Mesendoderm (in vitro differentiated cells): ENCODE data around the gene NPM3.
"Not testable (repeated sequence)": the region's sequence is repeated elsewhere in the genome, so short reads cannot be mapped to it uniquely, and the experiment has no call there.

Experiments
- DNase-seq: peaks from one replicate; pipeline ENCODE4 v3.0.0; 2013
- H2AK5ac ChIP-seq: 2 replicates; pipeline ENCODE4 v1.6.1; 2013; ENCODE audit warnings: low read length, inconsistent platforms
- H2BK120ac ChIP-seq: 2 replicates; pipeline ENCODE4 v1.6.1; 2013; ENCODE audit warnings: low read depth, mild to moderate bottlenecking, low read length, moderate library complexity, mixed read lengths
- H2BK15ac ChIP-seq: replicated peaks from 2 replicates; pipeline ENCODE4 v1.6.1; 2013; ENCODE audit warnings: low read depth, mild to moderate bottlenecking, moderate library complexity
- H2BK5ac ChIP-seq: 2 replicates; pipeline ENCODE4 v1.6.1; 2013; ENCODE audit warnings: low read length, inconsistent platforms
- H3K18ac ChIP-seq: 2 replicates; pipeline ENCODE4 v1.6.1; 2013; ENCODE audit warnings: mild to moderate bottlenecking, low read length, mixed read lengths
- H3K23ac ChIP-seq: one replicate; pipeline ENCODE4 v1.6.1; 2013; ENCODE audit warnings: low read length
- H3K27ac ChIP-seq: 2 replicates; pipeline ENCODE4 v1.5.1; 2013; ENCODE audit warnings: low read depth, mild to moderate bottlenecking, inconsistent platforms, low read length, moderate library complexity
- H3K27me3 ChIP-seq: 2 replicates; pipeline ENCODE4 v1.6.1; 2013; ENCODE audit warnings: low read length, control low read depth, mild to moderate bottlenecking, inconsistent platforms; ENCODE audit not compliant: insufficient read depth, poor library complexity
- H3K36me3 ChIP-seq: 2 replicates; pipeline ENCODE4 v1.6.1; 2013; ENCODE audit warnings: low read length, inconsistent platforms; ENCODE audit not compliant: control insufficient read depth, insufficient read depth
- H3K4ac ChIP-seq: one replicate; pipeline ENCODE4 v1.6.1; 2013; ENCODE audit warnings: low read depth, mild to moderate bottlenecking, low read length, moderate library complexity
- H3K4me1 ChIP-seq: 2 replicates; pipeline ENCODE4 v1.6.1; 2013; ENCODE audit warnings: low read depth, low read length, inconsistent platforms; ENCODE audit not compliant: control insufficient read depth
- H3K4me2 ChIP-seq: 2 replicates; pipeline ENCODE4 v1.6.1; 2013; ENCODE audit warnings: low read length
- H3K4me3 ChIP-seq: 2 replicates; pipeline ENCODE4 v1.5.1; 2013; ENCODE audit warnings: mild to moderate bottlenecking, low read length
- H3K56ac ChIP-seq: one replicate; pipeline ENCODE4 v1.6.1; 2013; ENCODE audit warnings: low read length
- H3K79me1 ChIP-seq: 2 replicates; pipeline ENCODE4 v1.6.1; 2013; ENCODE audit warnings: low read length, inconsistent platforms
- H3K79me2 ChIP-seq: 2 replicates; pipeline ENCODE4 v1.6.1; 2013; ENCODE audit warnings: mild to moderate bottlenecking, low read length; ENCODE audit not compliant: control insufficient read depth, insufficient read depth
- H3K9ac ChIP-seq: 2 replicates; pipeline ENCODE4 v1.6.1; 2013; ENCODE audit warnings: low read length, inconsistent platforms
- H4K5ac ChIP-seq: one replicate; pipeline ENCODE4 v1.6.1; 2013; ENCODE audit warnings: low read length
- H4K8ac ChIP-seq: one replicate; pipeline ENCODE4 v1.6.1; 2013; ENCODE audit warnings: low read depth, mild to moderate bottlenecking, control low read depth, low read length, moderate library complexity
- WGBS: extraction: QIAGEN DNeasy Blood & Tissue Kit; methylation state at CpG from one replicate; pipeline ENCODE4 v1.1.7; 2013; ENCODE audit warnings: low lambda C conversion rate, missing lambda C conversion rate; ENCODE audit not compliant: insufficient coverage; ENCODE audit errors: extremely low coverage; 5-methylcytosine and 5-hydroxymethylcytosine counted together

NPM3 gene

DNA sequence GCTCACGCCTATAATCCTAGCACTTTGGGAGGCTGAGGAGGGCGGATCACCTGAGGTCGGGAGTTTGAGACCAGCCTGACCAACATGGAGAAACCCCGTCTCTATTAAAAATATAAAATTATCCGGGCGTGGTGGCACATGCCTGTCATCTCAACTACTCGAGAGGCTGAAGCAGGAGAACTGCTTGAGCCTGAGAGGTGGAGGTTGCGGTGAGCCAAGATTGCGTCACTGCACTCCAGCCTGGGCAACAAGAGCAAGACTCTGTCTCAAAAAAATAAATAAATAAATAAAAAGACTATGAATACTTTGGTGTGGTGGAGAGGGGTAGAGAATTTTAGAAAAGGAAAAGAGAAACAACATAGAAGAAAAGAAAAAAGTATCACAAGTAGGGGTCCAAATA, 6.0 kb upstream of the NPM3 start:
- H3K36me3 ChIP-seq, H3K23ac ChIP-seq, H4K5ac ChIP-seq, H3K79me2 ChIP-seq, H3K18ac ChIP-seq, H4K8ac ChIP-seq, H3K9ac ChIP-seq, H2AK5ac ChIP-seq, H3K4ac ChIP-seq, H3K79me1 ChIP-seq, H2BK15ac ChIP-seq, H2BK5ac ChIP-seq, H3K4me1 ChIP-seq, H3K27ac ChIP-seq, H2BK120ac ChIP-seq, H3K4me2 ChIP-seq, H3K27me3 ChIP-seq, H3K4me3 ChIP-seq, DNase-seq, H3K56ac ChIP-seq: not testable (repeated sequence)
- WGBS, result no CpG with 5 or more reads among the region's 9 CpGs

DNA sequence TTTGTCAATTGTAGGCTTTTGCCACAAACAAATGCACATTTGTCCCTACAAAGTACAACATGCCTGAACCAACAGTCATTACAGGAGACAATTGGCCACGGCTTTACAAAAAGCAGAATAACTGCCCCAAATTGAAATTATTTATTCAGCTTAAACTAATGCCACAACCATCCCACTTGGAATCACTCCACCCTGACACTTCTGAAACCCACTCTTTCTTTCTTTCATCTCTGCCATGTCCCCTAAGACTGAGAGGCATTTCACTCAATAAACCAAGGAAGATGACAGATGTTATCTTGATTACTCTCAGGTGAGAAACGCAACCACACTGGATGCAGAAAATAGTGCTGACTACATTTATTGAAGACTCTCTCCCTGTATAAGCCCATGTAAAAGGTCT, 2.6 kb upstream of the NPM3 start:
- no peak overlapping the region for H3K9ac ChIP-seq
- no peak overlapping the region for H2BK5ac ChIP-seq
- no peak overlapping the region for H3K4me2 ChIP-seq
- no peak overlapping the region for H2AK5ac ChIP-seq
- no peak overlapping the region for H3K4me3 ChIP-seq
- no peak overlapping the region for H3K23ac ChIP-seq
- H3K79me2 ChIP-seq, result peaks cover 13% of the 10 kb centered on the region
- H3K27ac ChIP-seq, result no peak overlapping the region
- no peak overlapping the region for H4K5ac ChIP-seq
- H3K18ac ChIP-seq, result no peak overlapping the region
- peaks cover 5% of the 10 kb centered on the region for H3K79me1 ChIP-seq
- H3K4me1 ChIP-seq, result peaks cover 9% of the 10 kb centered on the region
- no peak for DNase-seq
- no peak overlapping the region for H4K8ac ChIP-seq
- no peak overlapping the region for H3K56ac ChIP-seq
- no peaks in the 10 kb centered on the region for H3K27me3 ChIP-seq
- no peak overlapping the region for H2BK120ac ChIP-seq
- no peak overlapping the region for H3K4ac ChIP-seq
- H2BK15ac ChIP-seq, result no peak overlapping the region
- peaks cover 3% of the 10 kb centered on the region for H3K36me3 ChIP-seq
- WGBS, result no CpG with 5 or more reads among the region's 2 CpGs

DNA sequence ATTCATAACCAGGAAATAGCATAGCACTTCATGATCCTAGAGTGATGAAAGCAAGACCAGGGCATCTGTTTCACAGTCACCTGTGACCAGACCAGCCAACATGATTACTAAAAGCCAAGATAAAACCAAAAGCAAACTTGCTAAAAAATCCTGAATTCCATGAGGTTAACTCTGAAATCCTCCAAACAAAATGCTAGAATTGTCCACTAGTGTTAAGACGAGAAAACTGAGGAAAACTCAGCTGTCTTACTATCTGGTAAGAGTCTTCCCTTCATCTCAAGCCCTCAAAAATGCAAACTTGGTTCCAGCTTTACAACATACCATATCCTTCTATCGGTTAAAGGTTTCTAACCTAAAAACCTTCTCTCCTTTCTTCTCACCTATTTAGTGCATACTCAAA, 1.3 kb upstream of the NPM3 start:
- peaks cover 13% of the 10 kb centered on the region for H3K79me2 ChIP-seq
- H3K56ac ChIP-seq, result no peak overlapping the region
- no peaks in the 10 kb centered on the region for H3K27me3 ChIP-seq
- no CpG with 5 or more reads among the region's 2 CpGs for WGBS
- DNase-seq, result no peak
- H3K4me3 ChIP-seq, result no peak overlapping the region
- H3K4me1 ChIP-seq, result peaks cover 15% of the 10 kb centered on the region
- H3K23ac ChIP-seq, result no peak overlapping the region
- H3K18ac ChIP-seq, result no peak overlapping the region
- no peak overlapping the region for H2AK5ac ChIP-seq
- no peak overlapping the region for H2BK5ac ChIP-seq
- no peak overlapping the region for H3K9ac ChIP-seq
- no peak overlapping the region for H4K5ac ChIP-seq
- no peak overlapping the region for H4K8ac ChIP-seq
- H2BK120ac ChIP-seq, result no peak overlapping the region
- H2BK15ac ChIP-seq, result no peak overlapping the region
- peaks cover 5% of the 10 kb centered on the region for H3K79me1 ChIP-seq
- no peak overlapping the region for H3K4ac ChIP-seq
- no peak overlapping the region for H3K4me2 ChIP-seq
- H3K36me3 ChIP-seq, result peaks cover 3% of the 10 kb centered on the region
- H3K27ac ChIP-seq, result no peak overlapping the region

DNA sequence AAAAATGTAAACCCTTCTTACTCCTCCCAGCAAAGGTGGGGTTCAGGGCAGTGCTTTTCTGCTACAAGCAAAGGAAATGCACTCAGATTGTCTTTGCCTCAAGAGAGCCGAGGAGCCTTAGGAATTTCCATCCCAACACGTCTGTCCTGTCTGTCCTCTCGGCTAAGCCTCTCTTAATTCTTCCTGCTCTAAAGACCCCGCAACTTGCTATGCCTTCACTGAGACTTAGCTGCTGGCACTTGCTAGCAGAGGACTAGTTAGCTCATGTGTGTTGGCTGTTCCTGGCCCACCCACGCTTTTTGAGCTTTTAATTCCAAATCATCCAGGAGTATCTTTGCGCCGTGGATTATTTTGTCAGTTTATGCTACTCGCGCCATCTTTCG, 481 bp upstream of the NPM3 start:
- peak; percentile 39 for DNase-seq
- Histone ChIP-seq H3K27ac (no peak overlapping the region), H3K36me3 (peaks cover 3% of the 10 kb centered on the region), H3K56ac (peak overlapping the region; percentile 92), H4K8ac (no peak overlapping the region), H3K18ac (no peak overlapping the region), H3K27me3 (no peaks in the 10 kb centered on the region), H3K79me1 (peaks cover 5% of the 10 kb centered on the region), H4K5ac (peak overlapping the region; percentile 91), H3K4ac (no peak overlapping the region), H2BK120ac (no peak overlapping the region), H2AK5ac (no peak overlapping the region), H3K23ac (no peak overlapping the region), H3K4me1 (peaks cover 15% of the 10 kb centered on the region), H2BK15ac (no peak overlapping the region), H3K4me3 (peak overlapping the region; percentile 83), H3K79me2 (peaks cover 13% of the 10 kb centered on the region), H2BK5ac (no peak overlapping the region), H3K9ac (peak overlapping the region; percentile 97), H3K4me2 (peak overlapping the region; percentile 98)
- no CpG with 5 or more reads among the region's 10 CpGs for WGBS

DNA sequence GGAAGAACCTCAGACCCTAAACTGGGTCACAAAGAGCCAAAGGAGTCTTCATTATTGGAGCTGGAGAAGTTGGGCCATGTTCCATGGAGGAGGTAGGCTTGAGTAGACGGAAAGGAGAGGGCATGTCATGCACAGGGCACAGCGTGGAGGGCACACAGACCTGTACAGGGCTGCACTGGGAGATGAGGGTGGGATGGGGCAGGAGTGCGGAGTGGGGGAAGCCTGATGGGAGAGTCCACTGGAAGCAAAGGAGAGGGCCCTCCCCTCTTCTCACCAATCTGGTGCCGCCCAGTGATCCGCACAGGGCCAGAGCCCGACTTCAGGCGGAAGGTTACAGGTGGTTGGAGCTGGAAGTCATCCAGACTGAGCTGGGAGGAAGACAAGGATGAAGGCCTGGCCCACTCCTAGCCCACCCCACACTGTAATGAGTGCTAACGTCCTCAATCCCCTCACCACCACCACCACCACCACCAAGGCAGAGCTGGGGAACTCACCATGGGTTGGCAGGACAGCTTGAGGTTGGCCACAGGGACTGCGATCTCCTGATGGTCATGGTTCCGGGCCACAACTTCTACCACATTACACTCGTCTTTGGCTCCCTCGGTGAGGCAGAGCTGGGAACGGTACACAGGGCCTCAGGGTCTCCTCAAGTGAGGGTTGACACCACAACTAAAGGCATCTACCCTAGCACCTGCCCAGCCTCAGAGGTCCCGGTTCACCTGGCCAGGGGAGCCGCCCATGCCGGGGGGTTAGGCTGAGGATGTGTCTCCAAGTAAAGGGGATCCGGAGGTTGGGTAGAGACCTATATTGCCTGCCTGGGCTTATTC, 1.0 kb downstream of the NPM3 start:
- peak overlapping the region; percentile 83 for H2AK5ac ChIP-seq
- peaks cover 5% of the 10 kb centered on the region for H3K79me1 ChIP-seq
- H3K23ac ChIP-seq, result no peak overlapping the region
- H3K27ac ChIP-seq, result no peak overlapping the region
- H2BK120ac ChIP-seq, result no peak overlapping the region
- H2BK15ac ChIP-seq, result no peak overlapping the region
- H4K5ac ChIP-seq, result no peak overlapping the region
- no peaks in the 10 kb centered on the region for H3K27me3 ChIP-seq
- no peak overlapping the region for H3K18ac ChIP-seq
- no peak overlapping the region for H2BK5ac ChIP-seq
- peaks cover 25% of the 10 kb centered on the region for H3K4me1 ChIP-seq
- no peak overlapping the region for H3K4ac ChIP-seq
- H3K36me3 ChIP-seq, result peaks cover 3% of the 10 kb centered on the region
- H3K4me2 ChIP-seq, result peak overlapping the region; percentile 67
- H4K8ac ChIP-seq, result no peak overlapping the region
- peak overlapping the region; percentile 87 for H3K9ac ChIP-seq
- H3K56ac ChIP-seq, result peak overlapping the region; percentile 93
- peak overlapping the region; percentile 85 for H3K4me3 ChIP-seq
- H3K79me2 ChIP-seq, result peaks cover 13% of the 10 kb centered on the region
- no CpG with 5 or more reads among the region's 17 CpGs for WGBS
- peak; percentile 14 for DNase-seq

DNA sequence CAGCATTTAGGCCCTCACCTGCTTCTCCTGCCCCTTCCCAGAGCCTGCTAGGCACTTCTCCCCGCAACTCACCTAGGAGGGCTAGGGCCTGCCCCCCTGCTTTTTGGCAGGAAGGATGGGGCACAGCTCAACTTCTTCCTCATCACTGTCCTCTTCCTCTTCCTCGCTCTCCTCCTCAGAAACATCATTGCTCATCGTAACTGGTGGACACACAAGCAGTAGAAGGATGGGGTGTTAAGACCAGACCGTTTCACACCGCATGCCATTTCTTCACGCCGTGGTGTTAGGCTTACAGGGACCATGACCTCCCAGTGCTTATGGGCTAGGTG, 1.6 kb downstream of the NPM3 start:
- Histone ChIP-seq H3K79me1 (peaks cover 5% of the 10 kb centered on the region), H2BK120ac (no peak overlapping the region), H2AK5ac (peak overlapping the region; percentile 83), H2BK5ac (no peak overlapping the region), H4K5ac (no peak overlapping the region), H3K9ac (peak overlapping the region; percentile 87), H3K56ac (peak overlapping the region; percentile 71), H3K4me2 (peak overlapping the region; percentile 67), H3K79me2 (peaks cover 13% of the 10 kb centered on the region), H3K4me1 (peaks cover 30% of the 10 kb centered on the region), H3K23ac (no peak overlapping the region), H3K27me3 (no peaks in the 10 kb centered on the region), H3K36me3 (peaks cover 3% of the 10 kb centered on the region), H2BK15ac (no peak overlapping the region), H3K4me3 (no peak overlapping the region), H3K18ac (no peak overlapping the region), H4K8ac (no peak overlapping the region), H3K27ac (no peak overlapping the region), H3K4ac (no peak overlapping the region)
- DNase-seq, result peak; percentile 29
- WGBS, result no CpG with 5 or more reads among the region's 7 CpGs
